BE2C (cell line): ENCODE data around the gene SGK1.
"Not testable (repeated sequence)": the region's sequence is repeated elsewhere in the genome, so short reads cannot be mapped to it uniquely, and the experiment has no call there.

Experiments used
- DNase-seq: peaks from one replicate; pipeline ENCODE4 v3.0.0-alpha.2; 2020
- H3K27me3 ChIP-seq: fragments of 250-450 bp; sonication (Bioruptor Pico); 2 replicates; pipeline ENCODE4 v1.5.1; 2020; ENCODE audit warnings: mild to moderate bottlenecking
- H3K36me3 ChIP-seq: fragments of 250-450 bp; sonication (Bioruptor Pico); 2 replicates; pipeline ENCODE4 v1.5.1; 2020; ENCODE audit warnings: mild to moderate bottlenecking
- H3K4me1 ChIP-seq: fragments of 250-450 bp; sonication (Bioruptor Pico); 2 replicates; pipeline ENCODE4 v1.5.1; 2020
- H3K4me3 ChIP-seq: 2 replicates; pipeline ENCODE4 v1.5.1; 2011; ENCODE audit warnings: low read depth, low read length
- H3K9me3 ChIP-seq: fragments of 250-450 bp; sonication (Bioruptor Pico); 2 replicates; pipeline ENCODE4 v1.5.1; 2020
- CTCF ChIP-seq: IDR thresholded peaks from 2 replicates; pipeline ENCODE4 v1.5.1; 2012; ENCODE audit warnings: mild to moderate bottlenecking, low read depth, low read length

The SGK1 gene

DNA sequence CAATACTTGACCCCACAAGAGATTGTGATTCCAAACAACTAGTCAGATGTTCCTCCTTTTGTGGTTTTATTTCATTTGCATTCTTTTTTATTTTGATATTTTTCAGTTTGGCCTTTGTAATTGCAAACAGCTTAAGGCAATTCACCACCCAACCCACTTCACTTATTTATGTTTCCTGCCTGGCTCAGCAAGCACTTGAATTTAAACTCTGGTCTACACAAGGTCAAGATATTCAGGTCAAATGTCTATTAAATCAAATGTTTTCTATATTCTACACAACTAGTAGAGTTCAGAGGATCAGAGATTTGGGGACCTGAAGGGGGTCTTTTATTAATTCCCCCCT, 100.1 kb downstream of the SGK1 start:
- no peak overlapping the region for H3K4me3 ChIP-seq
- H3K4me1 ChIP-seq = no peaks in the 10 kb centered on the region
- no peaks in the 10 kb centered on the region for H3K9me3 ChIP-seq
- no peaks in the 10 kb centered on the region for H3K27me3 ChIP-seq
- no peak for DNase-seq
- TF ChIP-seq CTCF = no peak
- no peaks in the 10 kb centered on the region for H3K36me3 ChIP-seq

DNA sequence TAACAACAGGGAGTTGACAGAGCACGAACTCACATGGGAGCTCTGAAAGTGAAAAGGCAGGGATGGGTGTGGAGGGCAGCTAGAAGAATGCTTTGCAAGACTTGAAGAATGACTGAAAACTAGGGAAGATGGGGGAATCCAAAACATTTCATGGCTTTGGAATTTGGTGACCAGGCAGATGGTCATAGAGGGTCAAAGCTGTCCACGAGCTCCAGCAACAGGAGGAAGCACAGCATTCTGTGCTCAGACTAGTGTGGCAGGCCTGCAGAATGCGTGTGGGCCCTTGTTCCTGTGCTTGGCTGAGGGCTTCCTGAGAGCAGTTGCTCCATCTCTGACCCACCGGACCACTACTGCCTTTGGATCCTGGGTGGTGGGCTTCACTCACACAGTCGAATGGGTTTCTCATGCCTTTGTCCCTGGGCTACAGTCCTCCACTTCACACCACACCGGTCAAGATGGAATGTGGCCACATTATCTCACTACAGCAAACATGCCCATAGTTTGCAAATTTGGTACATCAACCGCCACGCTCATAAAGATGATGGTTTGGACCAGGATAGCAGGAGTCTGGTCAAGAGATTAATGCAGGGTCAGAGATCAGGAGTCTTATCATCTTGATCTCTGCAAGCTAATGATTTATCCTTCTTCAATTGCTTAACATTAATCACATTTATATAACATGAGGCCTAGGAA, 100.7 kb downstream of the SGK1 start:
- no peak for DNase-seq
- Histone ChIP-seq H3K4me3 (no peak overlapping the region), H3K9me3 (no peaks in the 10 kb centered on the region), H3K27me3 (no peaks in the 10 kb centered on the region), H3K36me3 (no peaks in the 10 kb centered on the region), H3K4me1 (no peaks in the 10 kb centered on the region)
- TF ChIP-seq CTCF = no peak

DNA sequence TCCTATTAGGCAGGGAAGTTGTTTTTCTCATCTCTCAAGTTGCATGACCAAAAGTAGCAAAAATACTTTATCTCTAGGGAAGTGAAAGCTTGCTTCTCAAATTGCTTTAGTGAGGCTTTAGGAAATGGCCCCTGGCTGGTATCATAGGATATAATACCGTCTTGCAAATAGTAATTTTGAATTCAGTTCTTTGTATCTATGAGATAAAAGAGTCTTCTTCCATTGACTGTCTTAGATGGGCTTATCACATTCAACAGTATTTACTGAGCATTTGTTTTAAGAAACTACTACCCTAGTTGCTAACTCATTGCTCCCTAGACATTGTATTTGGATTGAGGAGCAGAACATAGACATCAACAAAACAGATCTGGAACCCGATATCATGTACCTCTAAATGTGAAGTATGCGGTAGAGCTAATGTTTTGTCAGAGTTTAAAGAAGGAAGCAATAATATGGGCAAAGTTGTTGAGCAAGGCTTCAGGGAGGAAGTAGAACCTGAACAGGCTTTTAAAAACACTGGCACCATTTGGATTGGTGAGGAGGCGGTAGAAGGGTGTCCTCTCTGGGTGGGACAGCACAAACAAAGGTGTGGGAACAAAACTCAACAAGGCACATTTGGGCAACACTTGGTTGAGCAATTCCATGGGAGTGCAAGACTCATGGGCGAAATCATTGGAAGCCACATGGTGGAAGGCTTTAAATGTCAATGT, 101.5 kb downstream of the SGK1 start:
- no peak for DNase-seq

DNA sequence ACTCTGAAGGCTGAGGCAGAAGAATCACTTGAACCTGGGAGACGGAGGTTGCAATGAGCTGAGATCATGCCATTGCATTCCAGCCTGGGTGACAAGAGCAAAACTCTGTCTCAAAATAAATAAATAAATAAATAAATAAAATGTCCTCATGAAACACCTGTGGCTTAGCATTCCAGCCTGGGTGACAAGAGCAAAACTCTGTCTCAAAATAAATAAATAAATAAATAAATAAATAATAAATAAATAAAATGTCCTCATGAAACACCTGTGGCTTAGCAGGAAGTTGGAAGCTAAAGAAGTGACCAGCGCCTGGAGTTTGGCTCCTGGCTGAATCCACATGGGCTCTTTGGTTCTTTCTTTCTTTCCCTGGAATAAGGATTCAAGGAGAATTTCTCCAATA, 104.5 kb downstream of the SGK1 start:
- H3K4me3 ChIP-seq, H3K27me3 ChIP-seq, H3K36me3 ChIP-seq, H3K4me1 ChIP-seq, H3K9me3 ChIP-seq, DNase-seq: not testable (repeated sequence)

More for the DNA sequence above, 101.5 kb downstream of the SGK1 start:
- Histone ChIP-seq H3K4me3 (no peak overlapping the region), H3K36me3 (no peaks in the 10 kb centered on the region), H3K9me3 (no peaks in the 10 kb centered on the region), H3K27me3 (no peaks in the 10 kb centered on the region), H3K4me1 (no peaks in the 10 kb centered on the region)
- TF ChIP-seq CTCF = no peak

GRCh38 chr6:134211297-134211696, 106.6 kb downstream of the SGK1 start:
- Histone ChIP-seq H3K27me3 (no peaks in the 10 kb centered on the region), H3K36me3 (no peaks in the 10 kb centered on the region), H3K9me3 (no peaks in the 10 kb centered on the region), H3K4me3 (no peak overlapping the region), H3K4me1 (no peaks in the 10 kb centered on the region)
- no peak for TF ChIP-seq CTCF
- no peak for DNase-seq

- DNase-seq = no peak
- Histone ChIP-seq H3K4me1 (no peaks in the 10 kb centered on the region), H3K9me3 (no peaks in the 10 kb centered on the region), H3K36me3 (no peaks in the 10 kb centered on the region), H3K4me3 (no peak overlapping the region), H3K27me3 (no peaks in the 10 kb centered on the region)
- TF ChIP-seq CTCF = no peak
Measured at GRCh38 chr6:134207421-134207820, 110.5 kb downstream of the SGK1 start.
